Activated CD8-positive, alpha-beta T cell treated with anti-CD3 and anti-CD28 coated beads for 36 hours (primary cell): ENCODE results near the gene CTTNBP2NL. TPM values are rescaled to one million over a fixed set of nuclear protein-coding genes. Genes with fewer than 3 reads are reported as not detected.
"Not testable (repeated sequence)": the region's sequence is repeated elsewhere in the genome, so short reads cannot be mapped to it uniquely, and the experiment has no call there.

Experiments used
- ATAC-seq: fragments of 200-7000 bp; cut with Tn5 transposase; one replicate; pipeline ENCODE4 v1.10.0; 2021; ENCODE audit warnings: mild to moderate bottlenecking, moderate library complexity
- CTCF ChIA-PET: fragments of 350-600 bp; sonication (Branson Sonifier 250); formaldehyde crosslinking; loops from one replicate; lab custom pipeline; 2021; ENCODE audit warnings: antibody characterized with exemption; lab: Charles Lee
- POLR2A ChIA-PET: fragments of 350-600 bp; sonication (Branson Sonifier 250); formaldehyde crosslinking; loops from one replicate; lab custom pipeline; 2021; ENCODE audit warnings: antibody characterized with exemption; lab: Charles Lee
- DNase-seq: peaks from one replicate; pipeline ENCODE4 v3.0.0-alpha.2; 2020
- H3K27ac Mint-ChIP-seq: one replicate; pipeline ENCODE4 v1.8.0; 2021; ENCODE audit warnings: mild to moderate bottlenecking, mixed read lengths
- H3K27me3 Mint-ChIP-seq: one replicate; pipeline ENCODE4 v1.8.0; 2021; ENCODE audit warnings: mixed read lengths
- H3K36me3 Mint-ChIP-seq: one replicate; pipeline ENCODE4 v1.8.0; 2021; ENCODE audit warnings: low read depth, mixed read lengths
- H3K4me1 Mint-ChIP-seq: one replicate; pipeline ENCODE4 v1.8.0; 2021; ENCODE audit warnings: low read depth, mixed read lengths
- H3K4me3 Mint-ChIP-seq: one replicate; pipeline ENCODE4 v1.8.0; 2021; ENCODE audit warnings: mild to moderate bottlenecking, moderate library complexity, mixed read lengths
- H3K9me3 Mint-ChIP-seq: one replicate; pipeline ENCODE4 v1.8.0; 2021; ENCODE audit warnings: mixed read lengths
- intact Hi-C: fragments of 100-400 bp; cut with micrococcal nuclease; formaldehyde crosslinking; loops from one replicate; pipeline ENCODE4 v1.10.0; 2022
- total RNA-seq, 2 experiments: library from RNA; stranded (reverse); gene quantifications; one replicate each; pipeline ENCODE4 v1.2.3, GENCODE V29; 2021
- TF ChIP-seq, protein P1 (sequence below): fragments of 200-600 bp; IDR thresholded peaks from one replicate; pipeline ENCODE4 v1.8.0; 2022; ENCODE audit warnings: antibody characterized with exemption, mild to moderate bottlenecking

Gene CTTNBP2NL
- total RNA-seq, 2 experiments from 2014 or later: 1.1 to 1.7 TPM

DNA sequence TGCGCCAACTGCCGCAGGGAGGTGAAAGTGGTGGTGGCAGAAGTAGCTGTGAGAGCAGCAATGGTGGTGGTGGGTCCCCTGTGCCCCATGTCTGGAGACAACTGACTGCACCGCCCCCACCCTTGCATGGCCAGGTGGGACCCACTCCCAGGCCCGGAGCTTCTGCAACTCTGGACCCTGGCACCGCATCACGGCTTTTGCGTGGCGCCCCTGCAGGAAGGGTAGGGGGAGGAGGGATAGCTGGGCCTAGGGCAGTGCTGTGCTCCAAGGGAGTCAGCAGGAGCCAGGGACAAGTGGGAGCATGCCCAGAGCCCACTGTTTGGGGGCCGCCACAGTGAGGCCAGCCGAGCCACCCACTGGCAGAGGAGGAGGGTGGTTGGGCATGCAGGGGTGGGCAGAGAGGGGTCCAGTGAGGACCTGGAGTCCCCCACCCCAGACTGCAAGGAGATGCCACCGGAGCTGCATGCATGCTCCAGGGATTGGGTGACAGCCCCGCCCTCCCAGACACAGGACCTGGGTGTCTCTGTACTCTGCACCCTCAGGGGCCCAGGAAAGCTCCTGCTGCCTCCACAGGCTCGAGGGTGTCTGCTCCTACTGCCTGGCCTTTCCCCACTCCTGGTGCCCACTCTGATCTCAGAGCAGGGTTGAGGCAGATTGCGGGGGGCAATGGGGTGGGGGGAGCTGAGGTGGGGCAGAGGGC is 9.8 kb upstream of the CTTNBP2NL start:
- DNase-seq (no peak), ATAC-seq (no peak)
- Mint-ChIP-seq H3K4me1 (peaks cover 5% of the 10 kb centered on the region), H3K27me3 (peaks cover 31% of the 10 kb centered on the region), H3K36me3 (no peaks in the 10 kb centered on the region), H3K9me3 (no peaks in the 10 kb centered on the region), H3K4me3 (no peak overlapping the region), H3K27ac (no peak overlapping the region)
- ChIA-PET CTCF (interaction anchor here (1.3 to 1.6 kb wide), 2 partner anchors 16 to 80 kb away, joined by 3 to 5 read pairs; no protein-coding TSS in a partner anchor), POLR2A (no interaction called here)
- TF ChIP-seq, protein P1, sequence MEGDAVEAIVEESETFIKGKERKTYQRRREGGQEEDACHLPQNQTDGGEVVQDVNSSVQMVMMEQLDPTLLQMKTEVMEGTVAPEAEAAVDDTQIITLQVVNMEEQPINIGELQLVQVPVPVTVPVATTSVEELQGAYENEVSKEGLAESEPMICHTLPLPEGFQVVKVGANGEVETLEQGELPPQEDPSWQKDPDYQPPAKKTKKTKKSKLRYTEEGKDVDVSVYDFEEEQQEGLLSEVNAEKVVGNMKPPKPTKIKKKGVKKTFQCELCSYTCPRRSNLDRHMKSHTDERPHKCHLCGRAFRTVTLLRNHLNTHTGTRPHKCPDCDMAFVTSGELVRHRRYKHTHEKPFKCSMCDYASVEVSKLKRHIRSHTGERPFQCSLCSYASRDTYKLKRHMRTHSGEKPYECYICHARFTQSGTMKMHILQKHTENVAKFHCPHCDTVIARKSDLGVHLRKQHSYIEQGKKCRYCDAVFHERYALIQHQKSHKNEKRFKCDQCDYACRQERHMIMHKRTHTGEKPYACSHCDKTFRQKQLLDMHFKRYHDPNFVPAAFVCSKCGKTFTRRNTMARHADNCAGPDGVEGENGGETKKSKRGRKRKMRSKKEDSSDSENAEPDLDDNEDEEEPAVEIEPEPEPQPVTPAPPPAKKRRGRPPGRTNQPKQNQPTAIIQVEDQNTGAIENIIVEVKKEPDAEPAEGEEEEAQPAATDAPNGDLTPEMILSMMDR: no peak
- intact Hi-C loops: no loop called here

DNA sequence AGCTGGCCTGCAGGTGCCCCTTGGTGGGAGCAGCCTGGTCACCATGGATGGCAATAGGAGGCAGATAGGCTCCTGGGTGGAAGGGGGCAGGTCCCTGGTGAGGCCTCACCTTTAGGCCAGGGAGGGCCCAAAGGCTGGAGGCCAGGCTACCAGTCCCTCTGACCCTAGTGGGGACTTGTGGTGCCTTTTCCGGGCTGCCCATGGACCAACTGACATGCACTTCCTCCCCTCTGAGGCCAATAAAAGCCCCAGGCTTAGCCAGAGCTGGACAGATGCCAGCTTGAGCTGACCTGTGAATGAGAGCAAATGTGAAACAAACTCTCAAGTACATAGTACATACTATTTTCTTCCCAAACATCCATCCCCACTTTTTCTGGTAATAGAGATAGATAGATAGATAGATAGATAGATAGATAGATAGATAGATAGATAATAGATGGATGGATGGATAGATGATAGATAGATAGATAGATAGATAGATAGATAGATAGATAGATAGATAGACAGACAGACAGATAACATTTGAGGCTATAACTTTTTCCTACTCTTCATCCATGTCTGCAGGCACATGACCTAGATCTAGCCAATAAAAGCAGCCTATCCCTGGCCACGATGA is 9.2 kb upstream of the CTTNBP2NL start:
- ATAC-seq (no peak), DNase-seq (no peak)
- TF ChIP-seq, protein P1: no peak
- POLR2A ChIA-PET: no interaction called here
- H3K36me3 Mint-ChIP-seq: no peaks in the 10 kb centered on the region
- intact Hi-C loops: no loop called here
- H3K27ac Mint-ChIP-seq: no peak overlapping the region
- no peaks in the 10 kb centered on the region for H3K9me3 Mint-ChIP-seq
- H3K4me3 Mint-ChIP-seq: no peak overlapping the region
- H3K4me1 Mint-ChIP-seq: peaks cover 5% of the 10 kb centered on the region
- CTCF ChIA-PET: interaction anchor here (0.6 to 1.6 kb wide), 3 partner anchors 16 to 329 kb away, joined by 3 to 5 read pairs (median 4); no protein-coding TSS in a partner anchor
- H3K27me3 Mint-ChIP-seq: peaks cover 25% of the 10 kb centered on the region

DNA sequence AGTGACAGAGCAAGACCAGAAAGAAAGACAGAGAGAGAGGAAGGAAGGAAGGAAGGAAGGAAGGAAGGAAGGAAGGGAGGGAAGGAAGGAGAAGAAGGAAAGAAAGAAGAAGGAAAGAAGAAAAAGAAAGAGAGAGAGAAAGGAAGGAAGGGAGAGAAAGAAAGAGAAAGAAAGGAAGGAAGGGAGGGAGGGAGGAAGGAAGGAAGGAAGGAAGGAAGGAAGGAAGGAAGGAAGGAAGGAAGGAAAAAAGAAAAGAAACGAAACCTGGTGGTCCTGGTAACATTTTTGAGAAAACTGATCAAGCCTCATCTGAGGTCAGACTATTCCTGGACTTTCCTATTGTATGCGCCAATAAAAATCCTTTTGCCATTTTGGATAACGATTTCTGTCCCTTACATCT is 8.2 kb upstream of the CTTNBP2NL start:
- DNase-seq (no peak), ATAC-seq (no peak)
- Mint-ChIP-seq H3K4me1 (peaks cover 5% of the 10 kb centered on the region), H3K4me3 (no peak overlapping the region), H3K36me3 (no peaks in the 10 kb centered on the region), H3K27ac (no peak overlapping the region), H3K27me3 (peaks cover 28% of the 10 kb centered on the region), H3K9me3 (no peaks in the 10 kb centered on the region)
- ChIA-PET CTCF (interaction anchor here (0.6 kb wide), 1 partner anchor 328 kb away, joined by 4 read pairs; no protein-coding TSS in a partner anchor), POLR2A (no interaction called here)
- intact Hi-C loops: no loop called here
- TF ChIP-seq, protein P1: no peak

DNA sequence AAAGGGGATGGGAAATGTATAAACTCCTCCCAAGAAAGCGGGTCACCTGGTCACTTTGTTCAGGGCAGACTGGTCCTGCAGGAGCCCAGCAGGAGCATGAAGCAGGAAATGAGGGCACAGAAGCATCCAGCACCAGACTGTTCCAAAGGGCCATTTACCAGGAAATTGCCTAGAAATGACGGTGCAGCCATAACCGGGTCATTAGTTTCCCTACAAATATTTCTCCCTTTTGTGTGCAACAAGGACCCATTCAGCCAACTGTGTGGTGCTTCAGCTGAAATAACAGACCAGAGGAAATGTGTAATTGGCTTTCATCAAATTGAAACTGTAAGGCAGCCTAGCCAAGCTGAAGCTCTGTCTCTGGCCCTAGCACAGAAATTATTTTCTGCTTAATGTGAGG is 7.6 kb upstream of the CTTNBP2NL start:
- intact Hi-C loops: no loop called here
- TF ChIP-seq, protein P1: no peak
- peaks cover 5% of the 10 kb centered on the region for H3K4me1 Mint-ChIP-seq
- DNase-seq (no peak), ATAC-seq (no peak)
- H3K4me3 Mint-ChIP-seq: no peak overlapping the region
- ChIA-PET POLR2A (no interaction called here), CTCF (interaction anchor here (1.0 to 10.3 kb wide), 2 partner anchors 40 to 77 kb away, joined by 3 to 122 read pairs; no protein-coding TSS in a partner anchor)
- no peaks in the 10 kb centered on the region for H3K36me3 Mint-ChIP-seq
- H3K9me3 Mint-ChIP-seq: no peaks in the 10 kb centered on the region
- H3K27me3 Mint-ChIP-seq: peaks cover 27% of the 10 kb centered on the region
- no peak overlapping the region for H3K27ac Mint-ChIP-seq

DNA sequence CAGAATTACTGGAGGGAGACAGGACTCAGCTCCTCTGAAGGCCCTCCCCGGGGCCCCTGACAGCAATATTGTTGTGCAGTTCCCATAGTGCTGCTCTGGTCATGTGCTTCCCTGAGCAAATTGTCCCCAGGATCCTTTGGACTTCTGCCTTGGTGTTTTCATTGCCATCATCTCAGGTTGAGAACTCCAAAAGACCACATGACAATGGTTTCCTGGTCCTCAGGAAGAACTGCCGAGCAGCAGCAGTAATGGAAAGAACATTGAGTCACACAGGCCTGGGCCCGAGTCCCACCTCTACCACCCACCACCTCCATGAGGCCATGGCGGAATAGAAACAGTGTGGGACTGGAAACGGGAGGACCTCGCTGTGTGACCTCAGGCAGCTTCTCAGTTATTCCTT is 6.3 kb upstream of the CTTNBP2NL start:
- no peaks in the 10 kb centered on the region for H3K36me3 Mint-ChIP-seq
- TF ChIP-seq, protein P1: no peak
- ChIA-PET POLR2A (interaction anchor here (1.5 kb wide), 1 partner anchor 73 kb away, joined by 3 read pairs; no protein-coding TSS in a partner anchor), CTCF (interaction anchor here (1.1 to 10.3 kb wide), 12 partner anchors 11 to 326 kb away, joined by 3 to 122 read pairs (median 8); partner anchors contain the start of genes CAPZA1, PPM1J and ST7L)
- H3K27ac Mint-ChIP-seq: no peak overlapping the region
- no peaks in the 10 kb centered on the region for H3K9me3 Mint-ChIP-seq
- no peak overlapping the region for H3K4me3 Mint-ChIP-seq
- DNase-seq (peak; percentile 12), ATAC-seq (no peak)
- H3K4me1 Mint-ChIP-seq: peaks cover 11% of the 10 kb centered on the region
- peaks cover 30% of the 10 kb centered on the region for H3K27me3 Mint-ChIP-seq
- intact Hi-C loops: loop anchor here (2.0 kb wide), 2 partner anchors 77 to 317 kb away; partner anchors contain the start of gene RHOC

DNA sequence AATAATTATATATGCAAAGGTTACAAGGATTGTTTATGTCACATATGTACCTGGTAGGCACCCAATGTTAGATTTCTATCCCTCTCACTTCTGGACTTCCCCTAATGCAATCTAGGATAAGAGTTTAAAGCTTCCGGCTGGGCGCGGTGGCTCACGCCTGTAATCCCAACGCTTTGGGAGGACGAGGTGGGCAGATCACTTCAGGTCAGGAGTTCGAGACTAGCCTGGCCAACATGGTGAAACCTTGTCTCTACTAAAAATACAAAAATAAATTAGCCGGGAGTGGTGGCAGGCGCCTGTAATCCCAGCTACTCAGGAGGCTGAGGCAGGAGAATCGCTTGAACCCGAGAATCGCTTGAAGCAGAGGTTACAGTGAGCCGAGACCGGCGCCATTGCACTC is 5.7 kb upstream of the CTTNBP2NL start:
- H3K27ac Mint-ChIP-seq, H3K36me3 Mint-ChIP-seq, H3K4me3 Mint-ChIP-seq, ATAC-seq, DNase-seq, H3K9me3 Mint-ChIP-seq: not testable (repeated sequence)
- ChIA-PET POLR2A (interaction anchor here (0.7 to 1.5 kb wide), 3 partner anchors 73 to 314 kb away, joined by 3 to 4 read pairs (median 3); no protein-coding TSS in a partner anchor), CTCF (interaction anchor here (0.7 to 10.3 kb wide), 34 partner anchors 9 to 563 kb away, joined by 3 to 122 read pairs (median 5); partner anchors contain the start of genes CAPZA1, PPM1J, ST7L and WNT2B)
- Mint-ChIP-seq H3K4me1 (peaks cover 14% of the 10 kb centered on the region), H3K27me3 (peaks cover 32% of the 10 kb centered on the region)
- intact Hi-C loops: loop anchor here (2.0 kb wide), 2 partner anchors 76 to 316 kb away; partner anchors contain the start of gene RHOC
